NCI-H146 (cell line): ENCODE data around the gene DNM3.
"Not testable (repeated sequence)": the region's sequence is repeated elsewhere in the genome, so short reads cannot be mapped to it uniquely, and the experiment has no call there.

ENCODE experiments used
- DNase-seq: peaks from one replicate; lab custom pipeline; 2025; lab: John Stamatoyannopoulos, UW

The DNM3 gene

GRCh38 chr1:172277989-172278388 is 436.7 kb downstream of the DNM3 start:
- DNase-seq: no peak

- no peak for DNase-seq
These were observed 437.2 kb downstream of the DNM3 start for GRCh38 chr1:172278478-172278877.

- no peak for DNase-seq
These were observed 438.8 kb downstream of the DNM3 start for GRCh38 chr1:172279939-172280636.

GRCh38 chr1:172283766-172284165 is 442.5 kb downstream of the DNM3 start:
- DNase-seq: no peak

- DNase-seq: no peak
These were observed 445.4 kb downstream of the DNM3 start for GRCh38 chr1:172286629-172287076.

- no peak for DNase-seq
These were observed 445.9 kb downstream of the DNM3 start for GRCh38 chr1:172287208-172287607.

GRCh38 chr1:172288581-172288980 is 447.3 kb downstream of the DNM3 start:
- no peak for DNase-seq

- DNase-seq: no peak
These were observed 448.1 kb downstream of the DNM3 start for GRCh38 chr1:172289448-172289847.

- no peak for DNase-seq
These were observed 451.5 kb downstream of the DNM3 start for GRCh38 chr1:172292840-172293239.

GRCh38 chr1:172293429-172293828 is 452.1 kb downstream of the DNM3 start:
- DNase-seq: no peak

- no peak for DNase-seq
These were observed 456.8 kb downstream of the DNM3 start for GRCh38 chr1:172298141-172298540.

- no peak for DNase-seq
These were observed 457.6 kb downstream of the DNM3 start for GRCh38 chr1:172298911-172299310.

- no peak for DNase-seq
These were observed 458.2 kb downstream of the DNM3 start for GRCh38 chr1:172299515-172299914.

- DNase-seq: not testable (repeated sequence)
These were observed 466.2 kb downstream of the DNM3 start for GRCh38 chr1:172307508-172307907.

GRCh38 chr1:172308142-172308541 is 466.8 kb downstream of the DNM3 start:
- no peak for DNase-seq

GRCh38 chr1:172308577-172308976 is 467.3 kb downstream of the DNM3 start:
- DNase-seq: no peak

- no peak for DNase-seq
These were observed 479.4 kb downstream of the DNM3 start for GRCh38 chr1:172320733-172321132.

GRCh38 chr1:172321451-172321850 is 480.2 kb downstream of the DNM3 start:
- no peak for DNase-seq

- DNase-seq: no peak
These were observed 481.1 kb downstream of the DNM3 start for GRCh38 chr1:172322219-172323061.

GRCh38 chr1:172323686-172324085 is 482.4 kb downstream of the DNM3 start:
- DNase-seq: no peak

- DNase-seq: no peak
These were observed 482.8 kb downstream of the DNM3 start for GRCh38 chr1:172324086-172324485.

GRCh38 chr1:172324761-172325160 is 483.5 kb downstream of the DNM3 start:
- DNase-seq: no peak

GRCh38 chr1:172325531-172325930 is 484.2 kb downstream of the DNM3 start:
- DNase-seq: no peak
